Measurements from ENCODE around the gene PLEKHM2.

Gene PLEKHM2

GRCh38 chr1:15702722-15703550, 18.8 kb downstream of the PLEKHM2 start:
- DNase-seq = no peak

GRCh38 chr1:15703562-15703961, 19.4 kb downstream of the PLEKHM2 start:
- DNase-seq = no peak

- no peak for DNase-seq
These were observed 20.5 kb downstream of the PLEKHM2 start for GRCh38 chr1:15704526-15705183.

GRCh38 chr1:15705184-15705566, 21.1 kb downstream of the PLEKHM2 start:
- DNase-seq = no peak

GRCh38 chr1:15706751-15707150, 22.6 kb downstream of the PLEKHM2 start:
- no peak for DNase-seq

- DNase-seq = no peak
These were observed 23.3 kb downstream of the PLEKHM2 start for GRCh38 chr1:15707239-15707925.

- DNase-seq = no peak
These were observed 24.5 kb downstream of the PLEKHM2 start for GRCh38 chr1:15708486-15709137.

GRCh38 chr1:15709226-15709625, 25.1 kb downstream of the PLEKHM2 start:
- DNase-seq = no peak

- DNase-seq = peak in 1 of 2 experiments; percentile 22
These were observed 28.0 kb downstream of the PLEKHM2 start for GRCh38 chr1:15712168-15712567.

- DNase-seq = peak in 1 of 2 experiments; percentile 28
These were observed 30.5 kb downstream of the PLEKHM2 start for GRCh38 chr1:15714406-15715136.

- DNase-seq = no peak
These were observed 33.5 kb downstream of the PLEKHM2 start for GRCh38 chr1:15717418-15718125.

- no peak for DNase-seq
These were observed 34.1 kb downstream of the PLEKHM2 start for GRCh38 chr1:15718199-15718601.

- no peak for DNase-seq
These were observed 35.4 kb downstream of the PLEKHM2 start for GRCh38 chr1:15719381-15720120.

GRCh38 chr1:15720861-15721260, 36.7 kb downstream of the PLEKHM2 start:
- DNase-seq = no peak

- DNase-seq = no peak
These were observed 38.3 kb downstream of the PLEKHM2 start for GRCh38 chr1:15722411-15722810.

GRCh38 chr1:15722836-15723532, 38.9 kb downstream of the PLEKHM2 start:
- DNase-seq = no peak

- DNase-seq = no peak
These were observed 39.6 kb downstream of the PLEKHM2 start for GRCh38 chr1:15723631-15724246.

- DNase-seq = no peak
These were observed 41.1 kb downstream of the PLEKHM2 start for GRCh38 chr1:15724949-15725880.

GRCh38 chr1:15726508-15726907, 42.4 kb downstream of the PLEKHM2 start:
- no peak for DNase-seq
